ENCODE data around the gene DCTD.

The DCTD gene

GRCh38 chr4:182922501-182923284 is 5.5 kb upstream of the DCTD start:
- TF ChIP-seq, protein P1, sequence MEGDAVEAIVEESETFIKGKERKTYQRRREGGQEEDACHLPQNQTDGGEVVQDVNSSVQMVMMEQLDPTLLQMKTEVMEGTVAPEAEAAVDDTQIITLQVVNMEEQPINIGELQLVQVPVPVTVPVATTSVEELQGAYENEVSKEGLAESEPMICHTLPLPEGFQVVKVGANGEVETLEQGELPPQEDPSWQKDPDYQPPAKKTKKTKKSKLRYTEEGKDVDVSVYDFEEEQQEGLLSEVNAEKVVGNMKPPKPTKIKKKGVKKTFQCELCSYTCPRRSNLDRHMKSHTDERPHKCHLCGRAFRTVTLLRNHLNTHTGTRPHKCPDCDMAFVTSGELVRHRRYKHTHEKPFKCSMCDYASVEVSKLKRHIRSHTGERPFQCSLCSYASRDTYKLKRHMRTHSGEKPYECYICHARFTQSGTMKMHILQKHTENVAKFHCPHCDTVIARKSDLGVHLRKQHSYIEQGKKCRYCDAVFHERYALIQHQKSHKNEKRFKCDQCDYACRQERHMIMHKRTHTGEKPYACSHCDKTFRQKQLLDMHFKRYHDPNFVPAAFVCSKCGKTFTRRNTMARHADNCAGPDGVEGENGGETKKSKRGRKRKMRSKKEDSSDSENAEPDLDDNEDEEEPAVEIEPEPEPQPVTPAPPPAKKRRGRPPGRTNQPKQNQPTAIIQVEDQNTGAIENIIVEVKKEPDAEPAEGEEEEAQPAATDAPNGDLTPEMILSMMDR (IDR thresholded peaks at IDR 0.05; ENCODE audit: low read depth, low read length), result no peak
- no peak overlapping the region for H3K4me3 ChIP-seq (replicated peaks in 1 of 2; ENCODE audit: low read depth in 2 of 2, low read length in 2 of 2)
- peak in 1 of 2 donors; percentile 18 for DNase-seq (ENCODE audit: low read depth in 2 of 2)

- no peak for DNase-seq (ENCODE audit: low read depth in 2 of 2)
- H3K4me3 ChIP-seq (replicated peaks in 1 of 2; ENCODE audit: low read depth in 2 of 2, low read length in 2 of 2), result no peak overlapping the region
- TF ChIP-seq, protein P1 (IDR thresholded peaks at IDR 0.05; ENCODE audit: low read depth, low read length), result no peak
Measured at GRCh38 chr4:182921608-182922007, 4.4 kb upstream of the DCTD start.

- TF ChIP-seq, protein P1 (IDR thresholded peaks at IDR 0.05; ENCODE audit: low read depth, low read length), result no peak
- H3K4me3 ChIP-seq (replicated peaks in 1 of 2; ENCODE audit: low read depth in 2 of 2, low read length in 2 of 2), result no peak overlapping the region
- no peak for DNase-seq (ENCODE audit: low read depth in 2 of 2)
Measured at GRCh38 chr4:182920676-182921075, 3.5 kb upstream of the DCTD start.

- TF ChIP-seq, protein P1 (IDR thresholded peaks at IDR 0.05; ENCODE audit: low read depth, low read length), result no peak
- DNase-seq (ENCODE audit: low read depth in 2 of 2), result no peak
- no peak overlapping the region for H3K4me3 ChIP-seq (replicated peaks in 1 of 2; ENCODE audit: low read depth in 2 of 2, low read length in 2 of 2)
Measured at GRCh38 chr4:182918791-182919302, 1.7 kb upstream of the DCTD start.

- peak overlapping the region; percentile 58 to 70 for H3K4me3 ChIP-seq (replicated peaks in 1 of 2; ENCODE audit: low read depth in 2 of 2, low read length in 2 of 2)
- DNase-seq (ENCODE audit: low read depth in 2 of 2), result no peak
- TF ChIP-seq, protein P1 (IDR thresholded peaks at IDR 0.05; ENCODE audit: low read depth, low read length), result no peak
Measured at GRCh38 chr4:182918044-182918607, 940 bp upstream of the DCTD start.

- H3K4me3 ChIP-seq (replicated peaks in 1 of 2; ENCODE audit: low read depth in 2 of 2, low read length in 2 of 2), result peak overlapping the region; percentile 61 to 70
- DNase-seq (ENCODE audit: low read depth in 2 of 2), result peak; percentile 72 to 81
- TF ChIP-seq, protein P1 (IDR thresholded peaks at IDR 0.05; ENCODE audit: low read depth, low read length), result no peak
Measured at GRCh38 chr4:182916483-182917181, 554 bp downstream of the DCTD start.

All from cardiac fibroblast (primary cell).